Astrocyte of the spinal cord (primary cell): ENCODE results near the gene FRMPD4.

ENCODE experiments used
- DNase-seq: peaks from one replicate; pipeline ENCODE4 v3.0.0; 2011; ENCODE audit warnings: low read depth, low spot score
- H3K4me3 ChIP-seq: 2 replicates; pipeline ENCODE4 v1.5.1; 2011; ENCODE audit warnings: low read depth, mild to moderate bottlenecking, low read length, moderate library complexity
- in situ Hi-C: cut with HindIII; loops from 2 replicates; pipeline ENCODE4 v1.10.0; 2017; ENCODE audit warnings: low sequenced_read_pairs
- TF ChIP-seq, protein P1 (sequence below): IDR thresholded peaks from 2 replicates; pipeline ENCODE4 v1.5.1; 2012; ENCODE audit warnings: low read depth, mild to moderate bottlenecking, low read length, inconsistent platforms

FRMPD4 gene

DNA sequence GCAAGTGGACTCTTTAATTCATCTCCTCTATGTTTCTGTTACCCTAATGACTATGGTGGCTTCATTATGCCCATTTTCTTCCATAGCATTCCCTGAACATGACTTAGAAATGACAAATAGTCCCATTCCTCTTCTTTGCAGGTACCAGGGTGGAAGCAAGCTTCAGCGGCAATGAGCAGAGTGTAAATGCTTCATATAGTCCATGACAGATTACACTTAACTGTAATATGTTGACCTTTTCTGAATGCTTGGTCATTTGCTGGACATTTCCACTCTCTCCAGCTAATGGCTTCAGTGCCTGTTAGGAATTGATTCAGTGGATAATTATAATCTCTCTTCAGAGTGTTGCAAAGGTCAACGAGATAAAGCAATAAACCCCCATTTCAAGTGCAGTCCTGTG lies 523.2 kb downstream of the FRMPD4 start:
- DNase-seq = no peak
- TF ChIP-seq, protein P1, sequence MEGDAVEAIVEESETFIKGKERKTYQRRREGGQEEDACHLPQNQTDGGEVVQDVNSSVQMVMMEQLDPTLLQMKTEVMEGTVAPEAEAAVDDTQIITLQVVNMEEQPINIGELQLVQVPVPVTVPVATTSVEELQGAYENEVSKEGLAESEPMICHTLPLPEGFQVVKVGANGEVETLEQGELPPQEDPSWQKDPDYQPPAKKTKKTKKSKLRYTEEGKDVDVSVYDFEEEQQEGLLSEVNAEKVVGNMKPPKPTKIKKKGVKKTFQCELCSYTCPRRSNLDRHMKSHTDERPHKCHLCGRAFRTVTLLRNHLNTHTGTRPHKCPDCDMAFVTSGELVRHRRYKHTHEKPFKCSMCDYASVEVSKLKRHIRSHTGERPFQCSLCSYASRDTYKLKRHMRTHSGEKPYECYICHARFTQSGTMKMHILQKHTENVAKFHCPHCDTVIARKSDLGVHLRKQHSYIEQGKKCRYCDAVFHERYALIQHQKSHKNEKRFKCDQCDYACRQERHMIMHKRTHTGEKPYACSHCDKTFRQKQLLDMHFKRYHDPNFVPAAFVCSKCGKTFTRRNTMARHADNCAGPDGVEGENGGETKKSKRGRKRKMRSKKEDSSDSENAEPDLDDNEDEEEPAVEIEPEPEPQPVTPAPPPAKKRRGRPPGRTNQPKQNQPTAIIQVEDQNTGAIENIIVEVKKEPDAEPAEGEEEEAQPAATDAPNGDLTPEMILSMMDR = no peak
- no peak overlapping the region for H3K4me3 ChIP-seq
- in situ Hi-C loops = no loop called here

DNA sequence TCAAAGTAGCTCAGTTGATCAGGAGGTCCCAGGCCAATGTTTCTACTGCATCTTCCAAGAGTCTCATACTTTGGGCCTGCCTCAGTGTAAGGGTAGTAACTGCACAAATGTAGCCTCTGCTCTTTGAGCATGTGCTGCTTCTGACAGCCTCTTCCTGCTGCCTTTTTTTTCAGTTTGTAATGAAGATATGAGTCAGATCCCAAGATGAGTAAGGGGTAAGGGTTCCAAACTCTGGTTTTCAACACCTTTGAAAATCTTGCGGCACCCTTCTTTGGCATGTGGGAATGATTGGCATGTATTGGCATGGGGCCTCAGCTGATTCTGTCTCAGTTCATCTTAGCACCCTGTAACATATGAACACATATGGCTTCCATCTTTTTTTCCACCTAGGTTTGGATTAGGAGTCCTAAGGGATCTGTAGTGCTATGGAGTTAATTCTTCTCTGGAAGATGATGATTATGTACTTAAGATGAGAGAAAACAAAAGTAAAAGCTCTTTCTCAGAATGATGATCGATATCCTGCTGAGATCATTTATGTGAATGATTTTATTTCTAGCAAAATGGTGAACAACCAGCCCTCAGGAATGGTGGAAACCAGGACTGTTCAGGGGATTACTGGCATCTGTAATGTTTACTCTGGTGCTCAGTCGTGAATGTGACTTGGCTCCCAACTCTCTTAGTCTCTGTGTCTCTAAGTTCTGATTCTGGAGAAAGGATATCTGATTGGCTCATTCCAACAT lies 534.3 kb downstream of the FRMPD4 start:
- TF ChIP-seq, protein P1 = no peak
- no peak for DNase-seq
- H3K4me3 ChIP-seq = no peak overlapping the region
- in situ Hi-C loops = no loop called here

DNA sequence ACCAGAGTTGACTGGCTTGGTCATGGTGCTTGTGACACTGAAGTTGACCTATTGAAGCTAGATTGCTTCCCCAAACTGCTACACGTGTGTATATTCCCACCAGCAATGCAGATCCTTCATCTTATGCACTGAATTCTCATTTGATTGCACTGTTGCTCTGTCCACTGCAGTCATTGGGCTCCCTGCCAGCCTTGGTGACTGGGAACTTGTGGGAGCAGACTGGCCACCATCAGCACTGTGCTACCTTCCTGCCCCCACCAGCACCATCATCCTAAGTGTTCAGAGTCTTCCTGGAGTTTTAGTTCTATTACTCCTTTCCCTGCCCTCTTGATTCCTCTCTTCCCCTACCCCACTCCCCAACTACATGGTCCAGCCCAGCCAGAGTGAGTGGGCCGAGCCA lies 535.2 kb downstream of the FRMPD4 start:
- TF ChIP-seq, protein P1 = no peak
- in situ Hi-C loops = no loop called here
- H3K4me3 ChIP-seq = no peak overlapping the region
- DNase-seq = no peak

DNA sequence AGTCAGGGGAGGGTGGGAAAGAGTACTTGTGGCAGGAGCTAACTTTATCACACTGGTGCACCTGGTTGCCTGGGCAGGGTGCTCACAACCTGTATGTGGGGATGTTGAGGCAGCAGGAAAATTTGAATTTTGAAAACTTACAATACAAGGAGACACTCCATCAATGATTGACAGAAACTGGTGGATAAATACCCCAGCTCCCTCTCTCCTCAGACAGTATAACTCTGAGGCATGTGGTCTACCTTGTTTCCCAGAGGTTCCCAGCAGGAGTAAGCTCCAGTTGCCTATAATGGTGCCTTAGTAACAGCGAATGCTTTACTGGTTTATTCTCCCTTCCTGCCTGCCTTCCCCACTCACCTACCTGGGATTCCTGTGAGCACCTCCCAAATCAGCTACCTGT lies 541.2 kb downstream of the FRMPD4 start:
- in situ Hi-C loops = no loop called here

DNA sequence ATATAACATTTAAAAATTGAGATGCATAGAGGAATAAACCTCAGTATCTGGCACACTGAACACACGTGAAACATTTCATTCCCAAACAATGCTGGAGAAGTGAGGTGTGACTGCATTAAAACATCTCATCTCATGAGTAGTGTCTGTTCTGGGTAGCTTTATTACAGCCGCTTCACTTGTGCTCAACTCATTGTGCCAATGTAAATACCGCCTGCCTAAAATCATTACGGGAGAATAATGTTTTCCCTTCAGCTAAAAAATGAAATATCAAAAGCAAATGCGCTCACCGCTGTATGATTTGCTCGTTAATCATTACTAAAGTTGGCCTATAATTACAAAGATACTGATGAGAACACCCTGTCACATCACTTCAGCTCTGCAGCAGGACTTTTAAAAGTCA lies 542.8 kb downstream of the FRMPD4 start:
- in situ Hi-C loops = no loop called here
- no peak for DNase-seq
- no peak overlapping the region for H3K4me3 ChIP-seq
- TF ChIP-seq, protein P1 = no peak

More for the DNA sequence above, 541.2 kb downstream of the FRMPD4 start:
- no peak overlapping the region for H3K4me3 ChIP-seq
- TF ChIP-seq, protein P1 = no peak
- DNase-seq = no peak

DNA sequence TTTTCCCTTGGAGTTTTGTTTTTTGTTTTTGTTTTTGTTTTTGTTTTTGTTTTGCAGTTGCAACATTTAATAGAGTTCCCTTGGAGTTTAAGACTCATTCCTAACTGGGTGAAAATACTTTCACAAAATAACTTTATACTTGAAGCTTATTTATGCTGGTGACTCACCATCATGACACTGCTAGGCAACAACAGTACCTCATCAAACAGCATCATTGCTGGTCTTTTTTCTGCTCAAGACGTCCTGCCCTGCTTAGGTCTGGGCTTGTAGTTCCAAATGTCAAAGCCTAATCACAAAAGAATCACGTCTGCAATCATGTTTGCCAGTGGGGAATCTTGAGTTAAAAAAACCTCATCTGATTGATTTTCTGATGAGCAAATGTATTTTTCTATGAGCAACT lies 547.3 kb downstream of the FRMPD4 start:
- DNase-seq = no peak
- no peak overlapping the region for H3K4me3 ChIP-seq
- TF ChIP-seq, protein P1 = no peak
- in situ Hi-C loops = no loop called here

DNA sequence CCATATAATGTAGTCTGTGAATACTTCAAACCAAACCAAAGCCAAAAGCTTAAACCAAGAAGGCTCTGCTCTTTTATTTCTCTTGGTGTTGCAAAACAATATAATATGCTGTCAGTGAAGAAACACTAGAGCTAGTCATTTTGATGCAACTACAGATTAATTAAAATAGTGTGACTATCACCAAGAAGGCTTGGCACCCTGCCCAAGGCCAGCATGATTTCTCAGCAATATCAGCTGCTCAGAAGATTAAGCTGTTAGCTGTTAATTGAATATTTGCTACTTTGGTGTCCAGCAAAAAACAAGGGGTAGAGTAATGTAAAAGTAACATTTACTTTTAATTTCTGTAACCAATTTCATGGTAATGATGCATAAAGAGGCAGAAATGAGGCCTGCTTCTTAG lies 548.1 kb downstream of the FRMPD4 start:
- H3K4me3 ChIP-seq = no peak overlapping the region
- TF ChIP-seq, protein P1 = no peak
- in situ Hi-C loops = no loop called here
- DNase-seq = no peak
